Measurements from ENCODE around the gene FAM240B.

Gene FAM240B

DNA sequence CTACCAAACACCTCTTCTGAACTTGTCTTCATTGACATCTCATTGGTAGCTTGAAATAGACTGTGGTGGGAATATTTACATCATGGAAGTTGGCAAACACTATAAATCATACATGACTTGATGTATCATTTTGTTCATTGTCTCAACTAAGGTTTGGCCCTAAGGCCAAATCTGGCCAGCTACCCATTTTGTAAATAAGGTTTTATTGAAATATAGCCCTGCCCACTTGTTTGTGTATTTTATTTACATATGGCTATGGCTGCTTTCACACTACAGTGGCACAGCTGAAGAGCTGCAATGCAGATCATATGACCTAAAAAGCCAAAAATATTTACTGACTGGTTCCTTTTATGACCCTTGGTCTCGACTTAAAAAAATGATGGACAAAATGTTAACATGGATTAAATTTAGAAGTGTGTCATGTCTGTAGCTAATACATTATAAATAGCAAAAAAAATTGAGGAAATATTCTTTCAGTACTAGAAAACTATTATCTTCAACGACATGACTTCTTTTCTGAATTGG lies 22.1 kb downstream of the FAM240B start:
- DNase-seq = no peak

DNA sequence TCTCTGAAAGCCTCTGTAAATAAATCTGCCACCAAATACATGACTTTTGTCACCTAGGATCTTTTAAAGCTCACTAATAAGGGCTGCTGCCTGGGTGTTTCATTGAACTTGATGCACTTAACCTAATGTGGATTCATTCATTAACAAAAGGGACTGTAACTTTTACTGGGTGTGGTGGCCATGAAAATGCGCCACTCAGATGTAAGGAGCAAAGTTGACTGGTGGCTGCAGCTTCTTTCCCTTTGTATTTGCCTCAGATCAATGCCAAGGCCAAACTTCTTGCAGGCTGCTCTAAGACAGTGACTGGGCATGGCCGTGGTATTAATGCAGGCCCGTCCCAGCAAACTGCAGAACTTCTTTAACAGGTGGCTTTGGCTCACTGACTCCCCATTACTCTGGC lies 22.9 kb downstream of the FAM240B start:
- no peak for DNase-seq

DNA sequence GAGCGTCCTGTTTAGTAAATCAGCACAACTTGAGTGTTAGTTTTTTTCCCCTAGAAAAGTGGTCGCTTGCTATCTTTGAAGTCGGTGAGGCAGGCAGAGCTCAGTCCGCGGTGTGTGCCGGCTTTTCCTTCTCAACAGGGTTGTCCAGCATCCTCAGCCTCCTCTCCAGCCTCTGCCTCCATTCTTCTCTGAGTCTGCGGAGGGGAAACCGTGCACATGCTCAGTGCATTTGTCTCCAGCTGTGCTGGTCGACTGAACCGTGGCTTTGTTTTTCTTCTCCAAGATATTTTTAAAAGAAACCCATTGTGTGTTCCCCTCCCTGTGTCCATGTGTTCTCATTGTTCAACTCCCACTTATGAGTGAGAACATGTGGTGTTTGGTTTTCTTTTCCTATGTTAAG lies 25.3 kb downstream of the FAM240B start:
- no peak for DNase-seq

DNA sequence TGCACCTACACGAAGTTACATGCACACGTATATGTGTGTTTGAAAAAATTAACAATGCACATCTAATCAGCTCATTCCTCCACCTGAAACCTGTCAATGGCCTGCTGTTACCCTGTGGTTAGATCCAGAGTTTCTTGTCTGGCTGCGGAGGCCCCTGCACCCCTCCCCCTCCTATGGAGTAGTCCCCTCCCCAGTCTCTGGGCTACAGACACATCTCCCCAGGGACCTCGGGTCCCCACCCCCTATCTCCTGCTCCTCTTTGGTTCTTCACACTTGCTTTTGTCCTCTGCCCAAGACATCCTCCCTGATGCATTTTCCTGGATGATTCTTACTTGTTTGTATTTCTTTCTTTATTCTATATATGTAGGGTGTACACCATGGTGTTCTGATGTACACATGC lies 27.2 kb downstream of the FAM240B start:
- DNase-seq = no peak

DNA sequence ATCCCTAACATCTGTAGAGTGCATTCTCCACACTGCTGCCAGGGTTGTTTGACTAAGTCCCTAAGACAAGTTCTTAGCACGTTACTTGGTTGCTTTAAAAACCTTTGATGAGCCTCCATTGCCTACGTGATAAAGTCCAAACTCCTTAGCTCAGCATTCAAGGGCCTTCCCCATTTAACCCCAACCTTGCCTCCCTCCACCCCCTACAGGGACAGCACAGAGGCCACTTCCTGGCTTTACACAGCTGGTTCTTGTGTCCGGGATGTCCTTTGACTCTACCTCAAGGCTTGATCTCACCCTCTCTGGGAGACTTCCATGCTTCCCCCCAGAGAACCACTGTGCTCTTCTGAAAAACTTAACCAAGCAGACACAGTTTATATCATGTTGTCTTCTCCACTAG lies 29.4 kb downstream of the FAM240B start:
- no peak for DNase-seq

DNA sequence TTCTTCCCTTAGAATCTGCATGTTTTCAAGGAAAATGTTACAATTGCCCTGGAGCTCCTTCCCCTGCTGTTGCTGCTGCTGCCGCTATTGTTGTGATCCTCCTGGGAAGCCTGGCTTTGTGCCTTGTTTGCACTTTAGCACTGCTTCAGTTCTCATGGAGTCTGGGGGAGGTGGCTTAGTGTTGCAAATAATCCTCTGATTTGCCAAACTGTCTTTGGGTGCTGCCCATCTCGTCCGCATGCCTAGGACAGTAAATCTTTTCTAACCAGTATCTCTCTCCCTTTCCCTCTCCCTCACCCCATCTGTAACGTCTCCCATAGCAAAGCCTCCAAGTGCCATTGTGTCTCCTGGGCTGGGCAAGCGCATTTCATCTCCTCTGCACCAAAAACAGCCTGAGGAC lies 30.3 kb downstream of the FAM240B start:
- DNase-seq = no peak

DNA sequence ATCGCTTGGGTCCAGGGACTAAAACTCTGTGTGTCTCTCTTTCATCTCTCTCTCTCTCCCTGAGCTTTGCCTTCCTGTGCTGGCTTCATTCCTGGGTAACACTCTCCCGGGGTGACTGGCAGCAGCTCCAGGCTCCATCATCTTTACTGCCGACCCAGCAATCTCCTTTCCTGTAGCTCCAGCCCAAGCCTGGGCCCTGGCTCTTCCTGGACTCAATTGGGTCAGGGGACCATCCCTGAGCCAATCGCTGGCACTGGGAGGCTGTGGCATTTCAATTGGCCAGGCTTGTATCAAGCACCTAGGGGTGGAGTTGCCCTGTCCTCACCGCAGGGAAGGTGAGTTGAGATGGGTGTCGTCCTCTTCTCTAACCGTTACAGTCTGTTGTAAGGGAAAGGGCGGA lies 31.9 kb downstream of the FAM240B start:
- DNase-seq = no peak

DNA sequence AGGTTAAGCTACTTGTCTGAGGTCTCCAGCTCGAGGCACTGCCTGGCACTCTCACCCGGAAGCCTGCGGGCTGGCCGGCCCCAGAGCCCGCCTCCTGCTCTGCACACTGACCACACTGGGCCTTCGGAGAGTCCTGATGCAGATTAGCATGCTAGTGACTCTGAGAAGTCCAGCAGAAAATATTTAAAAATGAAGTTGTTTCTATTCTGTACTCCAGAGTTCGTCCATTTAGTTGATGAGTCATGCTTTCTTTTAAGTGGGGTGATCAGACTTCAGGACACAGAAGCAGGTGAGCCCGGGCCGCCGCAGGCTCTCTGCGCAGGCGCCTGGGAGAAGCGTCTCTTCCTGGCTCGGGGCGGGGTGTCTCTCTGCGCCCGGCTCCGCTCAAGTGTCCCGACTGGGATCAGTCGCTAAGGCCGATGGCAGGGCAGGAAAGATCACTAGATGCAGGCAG lies 32.5 kb downstream of the FAM240B start:
- DNase-seq = peak; percentile 35 to 41

DNA sequence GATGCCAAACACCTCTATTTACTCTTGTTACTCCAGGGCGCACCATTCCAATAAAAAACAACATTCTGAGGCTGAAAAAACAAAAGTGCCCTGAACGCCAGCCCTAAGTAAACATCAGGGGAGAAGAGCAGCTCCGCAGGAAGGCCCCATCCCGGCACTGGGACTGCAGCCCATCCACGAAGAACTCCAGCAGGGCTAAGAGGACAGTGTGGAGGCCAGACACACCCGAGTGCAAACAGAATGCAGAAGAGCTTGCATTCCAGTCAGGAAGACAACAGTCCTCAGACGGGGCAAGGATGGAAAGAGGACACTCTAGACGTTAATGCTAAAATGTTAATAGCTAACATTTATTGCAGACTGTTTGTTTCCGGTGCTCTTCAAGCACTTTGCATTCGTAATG lies 33.0 kb downstream of the FAM240B start:
- no peak for DNase-seq

DNA sequence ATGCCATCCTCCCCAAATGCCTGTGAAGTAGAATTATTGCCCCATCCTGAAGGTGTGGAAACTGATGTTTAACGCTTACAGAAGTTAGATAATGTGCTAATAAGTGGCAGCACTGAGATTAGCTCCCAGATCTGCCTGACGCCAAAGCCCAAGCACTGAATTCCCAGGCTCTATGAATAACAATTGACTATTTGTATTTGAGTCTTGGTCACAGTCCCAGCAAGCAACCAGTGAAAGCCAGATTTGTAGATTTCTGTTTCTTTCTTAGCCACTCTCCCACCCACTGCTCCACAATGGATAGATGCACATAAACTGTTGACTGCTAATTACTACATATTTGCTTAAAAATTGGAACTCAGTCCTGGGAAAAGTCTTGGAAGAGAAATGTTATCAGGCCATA lies 34.4 kb downstream of the FAM240B start:
- DNase-seq = no peak

DNA sequence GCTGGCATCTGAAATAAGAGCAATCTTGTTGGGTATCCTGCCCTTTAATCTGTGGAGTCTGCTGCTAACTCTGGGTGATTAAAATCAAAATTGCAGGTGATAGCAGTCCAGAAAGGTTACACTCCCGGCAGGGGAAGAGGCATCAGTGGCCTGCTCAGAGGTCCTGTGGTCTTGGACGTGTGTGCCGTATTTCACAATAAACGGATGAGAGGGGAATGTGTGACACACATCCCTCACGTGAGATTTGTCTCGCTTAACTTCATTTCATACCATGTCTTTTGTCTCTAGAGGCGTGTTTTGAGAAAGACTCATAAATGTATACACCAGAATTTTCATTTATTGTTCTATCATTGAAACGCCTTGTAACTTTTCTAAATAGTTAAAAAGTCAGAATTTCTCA lies 36.6 kb downstream of the FAM240B start:
- DNase-seq = no peak

DNA sequence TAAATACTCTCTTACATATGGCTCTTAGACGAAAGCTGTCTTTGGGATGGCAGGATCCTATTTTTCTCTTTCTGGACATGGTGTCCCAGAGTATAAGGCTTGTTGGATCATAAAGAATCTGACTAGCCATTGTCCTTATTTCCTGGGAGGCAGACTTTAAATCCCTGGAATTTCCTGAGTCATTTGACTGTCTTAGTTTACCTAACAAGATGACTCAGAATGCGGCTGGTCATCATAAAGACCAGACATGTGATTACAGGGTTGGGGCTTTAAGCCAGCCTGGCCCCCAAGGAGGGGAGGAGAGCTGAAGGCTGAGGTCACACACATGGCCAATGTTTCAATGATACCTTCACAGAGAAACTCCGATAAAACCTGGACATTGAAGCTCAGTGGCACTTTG lies 37.2 kb downstream of the FAM240B start:
- no peak for DNase-seq

DNA sequence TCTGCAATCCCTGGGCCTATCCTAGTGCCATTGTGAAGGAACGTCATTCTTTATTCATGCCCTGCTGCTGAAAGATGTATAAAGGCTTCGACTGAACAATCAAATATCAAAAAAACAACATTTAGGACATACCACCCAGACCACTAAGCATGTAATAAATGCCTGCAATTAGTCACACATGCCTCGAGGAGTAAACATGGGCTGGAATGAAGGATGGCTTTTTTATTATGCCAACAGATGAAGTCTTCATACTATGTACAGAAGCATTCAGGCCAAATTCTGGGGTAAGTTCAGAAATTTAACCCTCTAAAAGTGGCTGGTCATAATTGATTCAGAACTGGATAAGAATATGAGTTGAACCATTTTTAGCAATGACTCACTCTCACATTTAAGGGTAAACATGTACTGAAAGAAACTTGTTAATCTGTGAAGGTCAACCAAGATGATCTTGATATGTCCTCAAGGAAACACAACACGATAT lies 38.1 kb downstream of the FAM240B start:
- DNase-seq = no peak

DNA sequence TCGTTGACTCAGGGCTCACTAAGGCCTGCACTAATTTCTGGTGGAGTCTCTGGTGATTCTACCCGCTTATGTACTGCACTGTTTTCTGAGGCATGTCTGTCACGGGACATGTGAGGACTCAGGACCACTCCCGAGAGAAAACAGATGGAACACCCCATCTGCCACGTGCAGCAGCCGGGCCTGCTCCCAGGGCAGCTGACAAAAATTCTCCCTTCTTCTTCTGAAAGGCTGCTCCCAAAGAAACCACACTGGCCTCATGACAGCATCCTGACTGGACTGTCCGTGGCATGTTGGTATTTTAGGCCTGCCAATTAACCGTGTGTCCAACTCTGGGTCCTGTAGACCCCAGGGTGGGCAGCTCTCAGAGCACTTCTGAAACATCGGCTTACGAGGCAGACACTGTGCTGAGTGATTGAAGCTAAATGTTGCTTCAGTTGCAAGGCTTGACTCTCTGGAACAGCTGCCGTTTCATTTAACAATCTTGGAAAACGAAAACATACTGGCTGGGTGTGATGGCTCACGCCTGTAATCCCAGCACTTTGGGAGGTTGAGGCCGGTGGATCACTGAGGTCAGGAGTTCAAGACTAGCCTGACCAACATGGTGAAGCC lies 39.0 kb downstream of the FAM240B start:
- no peak for DNase-seq

DNA sequence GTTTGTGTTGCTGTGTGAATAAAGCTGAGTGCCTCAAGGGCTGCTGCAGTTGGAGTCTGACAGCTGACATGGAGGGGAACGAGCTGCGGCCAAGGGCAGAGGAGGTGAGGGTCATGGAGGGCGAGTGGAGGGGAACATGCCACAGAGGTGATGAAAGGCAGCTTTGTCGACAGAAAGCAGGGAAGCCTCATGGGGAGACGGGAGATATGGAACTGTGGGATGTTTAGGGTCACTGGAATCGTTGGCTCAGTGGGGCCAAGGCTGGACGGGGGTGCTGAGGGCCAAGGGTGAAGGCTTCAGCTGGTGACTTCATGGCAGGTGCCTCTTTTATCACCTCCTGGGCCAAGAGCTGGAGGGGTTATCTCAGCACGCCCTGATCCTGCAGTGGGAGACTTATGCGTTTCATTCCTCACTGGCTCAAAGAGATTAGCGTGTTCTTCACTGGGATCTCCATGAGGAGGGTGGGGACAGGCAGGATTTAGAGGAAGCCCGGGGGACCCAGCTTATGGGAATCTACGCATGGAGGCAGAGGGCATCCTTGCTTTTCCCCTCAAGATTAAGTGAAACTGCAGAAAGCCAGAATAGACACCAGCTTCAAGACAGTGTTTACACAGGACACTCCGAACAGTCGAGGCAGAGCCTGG lies 42.2 kb downstream of the FAM240B start:
- DNase-seq = no peak

DNA sequence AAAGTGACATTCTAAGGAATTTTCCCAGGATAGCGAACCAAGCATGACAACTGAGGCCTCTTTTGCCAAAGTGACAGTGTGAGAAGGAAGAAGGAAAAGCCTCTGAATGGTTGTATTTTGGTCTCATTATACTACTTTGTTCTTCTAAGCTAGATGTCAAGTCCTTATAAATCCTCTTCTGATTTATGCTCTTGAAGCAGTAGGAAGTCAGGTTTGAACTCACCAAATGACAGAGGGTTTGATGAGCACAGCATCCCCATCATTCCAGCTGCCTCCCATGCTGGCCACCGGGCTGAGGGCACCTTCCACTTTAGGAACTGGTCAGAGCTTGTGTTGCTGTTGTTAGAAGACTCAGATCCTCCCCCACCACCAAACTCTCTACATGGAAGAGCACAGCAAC lies 44.1 kb downstream of the FAM240B start:
- DNase-seq = no peak

DNA sequence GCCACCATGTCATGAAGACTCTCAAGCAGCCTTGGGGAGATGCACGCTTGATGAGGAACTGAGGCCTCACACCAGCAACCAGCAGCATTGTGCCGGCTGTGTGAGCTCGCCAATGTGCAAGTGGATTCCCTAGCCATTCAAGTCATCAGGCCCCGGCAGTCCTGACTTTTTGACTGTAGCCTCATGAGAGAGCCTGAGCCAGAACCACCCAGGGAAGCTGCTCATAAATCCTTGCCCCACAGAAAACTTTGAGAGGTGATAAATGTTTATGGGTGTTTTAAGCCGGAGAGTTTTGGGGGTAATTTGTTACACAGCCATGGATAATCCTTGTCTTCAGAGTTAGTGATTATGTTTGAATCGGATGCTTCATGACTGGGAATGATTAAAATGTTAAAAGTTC lies 44.7 kb downstream of the FAM240B start:
- DNase-seq = no peak

DNA sequence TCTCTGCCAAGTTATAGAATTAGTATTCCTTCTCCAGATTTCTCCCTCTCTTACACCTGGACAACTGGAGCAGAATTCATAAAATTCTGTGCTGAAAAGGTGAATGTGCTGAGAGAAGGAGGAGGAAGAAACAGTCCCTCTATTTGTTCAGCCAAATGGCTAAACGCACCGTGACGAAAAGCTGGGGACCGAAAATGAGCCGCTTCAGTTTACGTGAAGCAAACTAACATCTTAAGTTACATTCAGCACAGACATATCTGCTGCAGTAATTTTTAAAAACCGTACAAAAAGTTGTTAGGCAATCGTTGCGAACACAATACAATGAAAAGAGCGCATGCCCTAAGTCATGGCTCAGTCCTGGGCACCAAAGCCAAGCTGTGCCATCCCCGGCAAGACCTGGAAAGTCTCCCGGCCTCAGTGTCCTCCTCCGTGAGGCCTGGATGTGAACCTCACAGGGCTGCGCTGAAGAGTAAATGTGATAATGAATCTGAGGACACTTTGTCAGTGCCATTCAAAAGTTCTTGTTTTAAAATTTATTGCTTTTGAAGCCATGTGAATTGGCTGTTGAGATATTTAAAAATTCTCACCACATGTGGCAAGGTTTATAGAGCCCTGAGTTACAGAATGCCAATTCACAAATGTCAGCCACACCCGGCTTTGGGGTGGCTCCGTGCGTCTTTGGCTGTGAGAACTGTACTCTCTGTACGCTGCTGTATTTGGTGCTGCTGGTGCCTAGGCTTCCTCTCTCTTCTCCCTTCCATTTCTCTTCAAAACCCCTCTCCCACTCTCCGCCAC lies 46.3 kb downstream of the FAM240B start:
- DNase-seq = no peak

DNA sequence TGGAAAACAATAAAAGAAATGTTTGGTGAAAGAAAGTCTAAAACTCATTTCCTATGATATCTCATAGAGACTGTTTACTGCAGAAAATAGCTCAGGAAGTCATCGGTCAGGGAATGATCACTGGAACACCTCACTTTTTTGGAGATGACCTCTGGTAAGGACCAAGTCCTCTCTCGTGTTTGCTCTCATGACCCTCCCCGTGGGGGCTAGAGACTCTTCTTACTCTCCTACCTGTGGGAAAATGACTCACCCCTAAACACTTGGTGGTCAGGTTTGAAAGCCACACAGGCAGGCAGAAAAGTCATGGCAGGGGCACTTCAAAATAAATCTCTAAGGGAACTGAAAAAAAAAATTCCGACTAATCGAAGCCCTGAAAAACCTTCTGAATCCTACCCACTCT lies 48.2 kb downstream of the FAM240B start:
- DNase-seq = no peak

DNA sequence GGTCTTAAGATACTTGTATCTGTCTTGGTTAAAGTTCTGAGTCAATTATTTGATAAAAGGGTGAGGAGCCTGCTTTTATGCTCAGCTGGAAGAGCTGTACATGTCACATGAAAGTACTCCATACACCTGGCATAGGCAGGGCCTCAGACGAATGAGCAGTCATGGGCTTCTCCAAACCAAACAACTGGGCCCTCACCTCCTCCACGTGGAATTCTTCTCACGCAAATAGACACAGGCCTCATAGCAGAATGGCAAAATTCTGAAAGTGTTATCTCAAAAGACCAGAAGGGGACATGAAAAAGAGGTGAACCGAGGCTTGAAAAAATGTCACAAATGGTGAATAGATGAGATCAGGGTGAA lies 48.6 kb downstream of the FAM240B start:
- no peak for DNase-seq

DNA sequence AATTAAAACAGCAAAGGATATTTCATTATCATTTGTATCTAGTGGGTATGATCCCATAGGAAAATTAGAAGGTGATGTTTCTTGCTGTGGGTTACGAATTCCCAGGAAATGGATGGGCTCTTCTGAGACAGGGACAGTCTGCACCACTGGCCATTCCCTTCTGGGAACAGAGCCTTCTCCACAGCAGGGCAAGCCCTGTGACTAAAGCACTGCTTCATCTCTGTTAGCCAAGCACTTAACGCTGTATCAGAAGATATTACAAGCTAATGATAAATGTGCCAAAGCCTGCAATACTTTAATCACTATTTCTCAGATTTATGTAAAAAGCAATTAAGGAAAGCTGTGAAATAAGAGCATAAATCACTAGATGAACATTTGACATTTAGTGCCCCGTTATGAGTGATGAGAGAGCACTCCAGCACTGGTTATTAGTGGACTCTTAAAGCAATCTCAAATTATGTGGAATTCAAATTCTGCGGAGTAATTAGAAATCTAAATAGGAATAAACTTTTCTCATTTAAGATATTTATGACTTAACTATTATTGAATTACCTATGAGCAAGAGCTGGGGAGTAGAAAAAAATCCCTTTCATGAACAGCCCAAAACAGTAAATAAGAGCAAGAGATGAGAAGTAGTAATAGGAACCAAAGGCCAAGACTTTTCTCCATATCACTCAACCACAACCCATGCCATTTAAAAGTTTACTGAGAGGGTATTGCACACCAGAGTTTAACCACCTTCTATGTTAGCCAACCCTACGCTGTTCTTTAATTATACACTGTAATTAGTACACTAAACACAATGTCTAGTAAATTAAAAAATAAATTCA lies 49.2 kb downstream of the FAM240B start:
- DNase-seq = no peak

DNA sequence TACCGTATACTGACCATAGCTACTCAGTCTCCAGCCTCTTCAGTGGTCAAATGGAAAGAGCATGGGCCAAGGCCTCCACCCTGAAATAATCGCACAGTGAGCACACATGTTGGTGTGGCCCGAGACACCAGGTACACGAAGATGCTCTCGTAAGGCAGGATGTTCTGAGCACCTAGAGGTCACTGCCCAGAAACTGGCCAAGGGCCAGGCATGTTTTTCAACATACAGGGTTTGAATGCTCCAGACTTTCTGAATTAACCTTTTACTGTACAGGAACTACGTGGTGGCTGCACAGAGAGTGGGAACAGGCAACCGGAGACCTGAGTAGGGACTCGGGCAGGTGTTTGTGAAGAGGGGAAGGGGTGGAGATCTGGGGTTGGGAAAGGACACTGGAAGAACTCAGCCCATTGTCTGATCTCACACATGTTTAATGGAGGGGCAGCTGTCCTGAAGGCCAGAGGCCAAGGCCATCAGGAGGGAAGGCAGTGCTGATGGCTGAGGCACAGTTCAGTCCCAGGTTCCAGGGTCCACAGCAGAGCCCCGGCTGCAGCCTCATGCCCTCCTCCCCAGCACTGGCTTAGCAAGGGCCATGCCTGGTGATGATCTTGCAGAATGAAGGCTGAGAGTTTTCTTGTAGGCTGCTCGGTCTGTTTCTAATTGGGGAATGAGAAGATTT lies 51.0 kb downstream of the FAM240B start:
- no peak for DNase-seq
